ENCODE measurements around the gene ACSS1.

DNA sequence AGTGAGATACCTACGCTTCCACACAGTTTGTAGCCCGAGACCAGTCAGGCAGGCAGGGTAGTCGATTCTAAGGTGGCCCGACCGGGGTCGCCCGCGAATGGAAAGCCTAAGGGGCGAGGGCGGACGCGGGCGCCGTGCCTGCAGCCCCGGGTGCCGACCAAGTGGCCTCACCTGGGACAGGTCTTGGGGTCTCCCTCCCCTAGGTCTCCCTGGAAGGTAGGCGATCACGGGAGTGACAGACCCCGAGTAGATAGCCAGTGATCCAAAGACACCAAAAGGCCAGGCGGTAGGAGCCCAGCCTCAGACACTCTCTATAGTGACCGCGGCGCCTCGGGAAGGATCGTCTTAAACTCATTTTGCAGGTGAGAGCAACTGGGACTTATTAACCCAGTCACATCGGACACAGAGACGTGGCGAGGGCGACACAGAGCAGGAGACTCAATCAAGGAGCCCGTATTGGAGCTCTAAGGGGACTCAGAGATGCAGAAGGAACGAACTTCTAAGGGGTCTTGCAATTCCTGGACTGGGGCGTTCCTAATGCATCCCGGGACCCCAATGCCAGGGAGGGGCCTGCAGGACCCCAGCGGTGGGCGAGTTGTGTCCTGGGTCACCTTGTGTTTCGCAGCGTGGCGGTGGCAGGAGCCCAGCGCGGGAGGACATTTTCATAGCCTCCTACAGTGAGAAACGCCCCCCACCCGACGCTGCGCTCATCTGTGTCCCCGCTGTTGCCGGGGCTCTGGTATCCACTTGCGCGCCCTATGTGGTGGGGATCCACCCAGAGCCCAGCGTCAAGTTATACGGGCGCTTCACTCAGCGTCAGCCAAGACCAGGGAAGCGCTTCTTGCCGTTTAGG lies 26.1 kb upstream of the ACSS1 start:
- TF ChIP-seq, protein P1, sequence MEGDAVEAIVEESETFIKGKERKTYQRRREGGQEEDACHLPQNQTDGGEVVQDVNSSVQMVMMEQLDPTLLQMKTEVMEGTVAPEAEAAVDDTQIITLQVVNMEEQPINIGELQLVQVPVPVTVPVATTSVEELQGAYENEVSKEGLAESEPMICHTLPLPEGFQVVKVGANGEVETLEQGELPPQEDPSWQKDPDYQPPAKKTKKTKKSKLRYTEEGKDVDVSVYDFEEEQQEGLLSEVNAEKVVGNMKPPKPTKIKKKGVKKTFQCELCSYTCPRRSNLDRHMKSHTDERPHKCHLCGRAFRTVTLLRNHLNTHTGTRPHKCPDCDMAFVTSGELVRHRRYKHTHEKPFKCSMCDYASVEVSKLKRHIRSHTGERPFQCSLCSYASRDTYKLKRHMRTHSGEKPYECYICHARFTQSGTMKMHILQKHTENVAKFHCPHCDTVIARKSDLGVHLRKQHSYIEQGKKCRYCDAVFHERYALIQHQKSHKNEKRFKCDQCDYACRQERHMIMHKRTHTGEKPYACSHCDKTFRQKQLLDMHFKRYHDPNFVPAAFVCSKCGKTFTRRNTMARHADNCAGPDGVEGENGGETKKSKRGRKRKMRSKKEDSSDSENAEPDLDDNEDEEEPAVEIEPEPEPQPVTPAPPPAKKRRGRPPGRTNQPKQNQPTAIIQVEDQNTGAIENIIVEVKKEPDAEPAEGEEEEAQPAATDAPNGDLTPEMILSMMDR (IDR thresholded peaks at IDR 0.05; ENCODE audit: insufficient read depth, low read length), result no peak
- no peak for TF ChIP-seq POLR2AphosphoS5 (IDR thresholded peaks at IDR 0.05; ENCODE audit: low read depth)
